Endothelial cell of umbilical vein (primary cell): ENCODE data around the gene LHX6. TPM values are rescaled to one million over a fixed set of nuclear protein-coding genes. Genes with fewer than 3 reads are reported as not detected.

Source experiments
- BruUV-seq: library from RNA; stranded (reverse); fragments of 400-500 nt; replicated peaks from 2 replicates; lab custom pipeline; 2021; lab: Mats Ljungman, UMichigan
- CTCF ChIA-PET: fragments of 300-600, 350-600 bp; sonication (Branson Sonifier 250); formaldehyde crosslinking; loops from one replicate; lab custom pipeline; 2021; ENCODE audit warnings: antibody characterized with exemption, inconsistent platforms; lab: Charles Lee
- POLR2A ChIA-PET: fragments of 300-600, 350-600 bp; sonication (Branson Sonifier 250); formaldehyde crosslinking; loops from one replicate; lab custom pipeline; 2021; ENCODE audit warnings: antibody characterized with exemption, inconsistent platforms; lab: Charles Lee
- DNase-seq: peaks from one replicate; pipeline ENCODE4 v3.0.0-alpha.2; 2011; ENCODE audit warnings: low read depth, low spot score
- FAIRE-seq: peaks from 2 replicates; lab custom pipeline; 2011; peaks lifted over from hg19 to GRCh38; lab: Jason Lieb, UNC
- H2AFZ ChIP-seq: 2 replicates; pipeline ENCODE4 v1.6.0; 2012; ENCODE audit warnings: low read depth, low read length, control low read depth, inconsistent platforms
- H3K27ac ChIP-seq: 2 replicates; pipeline ENCODE4 v1.5.1; 2011; ENCODE audit warnings: low read depth, mild to moderate bottlenecking, control low read depth, low read length, moderate library complexity; ENCODE audit not compliant: insufficient read depth
- H3K27me3 ChIP-seq, 2 experiments: 2 replicates each; pipeline versions ENCODE4 v1.6.0 to v1.6.1; 2011; ENCODE audit warnings: low read length in 2 of 2, mixed read lengths in 1 of 2; ENCODE audit not compliant: control insufficient read depth in 2 of 2, insufficient read depth in 2 of 2
- H3K36me3 ChIP-seq, 2 experiments: 2 replicates in 1 of 2; 3 replicates in 1 of 2; pipeline ENCODE4 v1.5.1; 2011; ENCODE audit warnings: low read length in 2 of 2, mild to moderate bottlenecking in 1 of 2, moderate library complexity in 1 of 2; ENCODE audit not compliant: control insufficient read depth in 2 of 2, insufficient read depth in 2 of 2; ENCODE audit errors: extremely low read depth in 1 of 2
- H3K4me1 ChIP-seq: 3 replicates; pipeline ENCODE4 v1.5.1; 2011; ENCODE audit warnings: mild to moderate bottlenecking, low read length; ENCODE audit not compliant: control insufficient read depth, insufficient read depth; ENCODE audit errors: extremely low read depth
- H3K4me2 ChIP-seq: 2 replicates; pipeline ENCODE4 v1.6.1; 2011; ENCODE audit warnings: low read length, control low read depth, mixed read lengths; ENCODE audit not compliant: insufficient read depth
- H3K4me3 ChIP-seq, 3 experiments: fragments of 200-600 bp in 1 of 3; sonication (generic), shearing (Covaris generic) in 1 of 3; replicated peaks in 1 of 3; 2 replicates each; pipeline ENCODE4 v1.5.1; 2011 to 2016; ENCODE audit warnings: control low read depth in 3 of 3, low read length in 3 of 3, mild to moderate bottlenecking in 2 of 3, inconsistent platforms in 1 of 3, low read depth in 1 of 3, moderate library complexity in 1 of 3; ENCODE audit not compliant: insufficient read depth in 1 of 3
- H3K79me2 ChIP-seq: 2 replicates; pipeline ENCODE4 v1.6.0; 2012; ENCODE audit warnings: low read length, inconsistent platforms; ENCODE audit not compliant: control insufficient read depth, insufficient read depth
- H3K9ac ChIP-seq: replicated peaks from 2 replicates; pipeline ENCODE3; 2011; ENCODE audit warnings: low read length, control low read depth; ENCODE audit not compliant: insufficient read depth; ENCODE audit errors: extremely low read depth
- H3K9me1 ChIP-seq: replicated peaks from 3 replicates; pipeline ENCODE4 v1.6.0; 2011; ENCODE audit warnings: mild to moderate bottlenecking, low read length; ENCODE audit not compliant: control insufficient read depth, insufficient read depth; ENCODE audit errors: extremely low read depth
- H3K9me3 ChIP-seq: replicated peaks from 2 replicates; pipeline ENCODE4 v1.5.1; 2012; ENCODE audit warnings: low read length, inconsistent platforms; ENCODE audit not compliant: control insufficient read depth, insufficient read depth
- H4K20me1 ChIP-seq: replicated peaks from 2 replicates; pipeline ENCODE3; 2011; ENCODE audit warnings: mild to moderate bottlenecking, low read length; ENCODE audit not compliant: control insufficient read depth, insufficient read depth; ENCODE audit errors: extremely low read depth
- EZH2 ChIP-seq: IDR thresholded peaks from 2 replicates; pipeline ENCODE4 v1.6.1; 2012; ENCODE audit warnings: borderline replicate concordance, low read depth, mild to moderate bottlenecking, moderate library complexity, low read length, inconsistent platforms; ENCODE audit not compliant: severe bottlenecking
- FOS ChIP-seq: IDR thresholded peaks from 2 replicates; pipeline ENCODE4 v1.6.1; 2011; ENCODE audit warnings: mild to moderate bottlenecking, low read length, moderate library complexity, borderline replicate concordance; ENCODE audit not compliant: insufficient read depth
- GATA2 ChIP-seq: IDR thresholded peaks from 2 replicates; pipeline ENCODE4 v1.7.0; 2011; ENCODE audit warnings: low read depth, mild to moderate bottlenecking, moderate library complexity, mixed read lengths, low read length; ENCODE audit not compliant: insufficient read length, insufficient read depth
- JUN ChIP-seq: IDR thresholded peaks from 2 replicates; pipeline ENCODE4 v1.6.1; 2011; ENCODE audit warnings: borderline replicate concordance, low read depth; ENCODE audit not compliant: insufficient read length, insufficient read depth
- MYC ChIP-seq: IDR thresholded peaks from one replicate; pipeline ENCODE4 v1.6.1; 2011; ENCODE audit warnings: mild to moderate bottlenecking, low read depth, low read length
- POLR2A ChIP-seq: IDR thresholded peaks from 2 replicates; pipeline ENCODE4 v1.6.1; 2012; ENCODE audit warnings: low read depth, mild to moderate bottlenecking, control low read depth, low read length
- POLR2AphosphoS5 ChIP-seq: IDR thresholded peaks from 2 replicates; pipeline ENCODE4 v1.6.1; 2012; ENCODE audit warnings: low read depth, mild to moderate bottlenecking, control low read depth, low read length, moderate library complexity; ENCODE audit not compliant: insufficient read depth
- dilution Hi-C: fragments of 300-500 bp; cut with MboI; formaldehyde crosslinking; loops from one replicate; pipeline ENCODE4 v1.15.0; 2019; ENCODE audit warnings: low sequenced_read_pairs; ENCODE audit not compliant: extremely low pct_ligation_motif_present
- intact Hi-C: fragments of 100-400 bp; cut with micrococcal nuclease; formaldehyde crosslinking; loops from one replicate; pipeline ENCODE4 v1.10.0; 2022
- polyA plus RNA-seq, 4 experiments: library from polyadenylated mRNA; depleted of rRNA in 3 of 4; stranded (reverse) in 3 of 4; unstranded in 1 of 4; fragments of >200 nt; gene quantifications; 2 replicates each; pipeline versions ENCODE4 v1.2.1 to v1.2.3, GENCODE V29; 2011 to 2012; ENCODE audit warnings: missing spikeins in 1 of 4
- total RNA-seq: library from RNA; stranded (reverse); gene quantifications from 2 replicates; pipeline ENCODE4 v1.2.3, GENCODE V29; 2021
- TF ChIP-seq, protein P1 (sequence below): IDR thresholded peaks from 2 replicates; pipeline ENCODE4 v1.6.1; 2011; ENCODE audit not compliant: insufficient read depth, insufficient read length
- TF ChIP-seq, protein P2 (sequence below), 2 donors: IDR thresholded peaks; 1 replicate in 1 of 2; 2 replicates in 1 of 2; pipeline ENCODE4 v1.5.1; 2011; ENCODE audit warnings: low read length in 2 of 2, mild to moderate bottlenecking in 2 of 2, moderate library complexity in 2 of 2, control low read depth in 1 of 2, inconsistent platforms in 1 of 2, low read depth in 1 of 2; ENCODE audit not compliant: insufficient read depth in 1 of 2; ENCODE audit errors: extremely low read depth in 1 of 2

Gene LHX6
- total and polyA plus RNA-seq, 2 donors (not counting 3 experiments of a cell fraction or from before 2014, with no cell fraction given) = 2.4 to 18.4 TPM

DNA sequence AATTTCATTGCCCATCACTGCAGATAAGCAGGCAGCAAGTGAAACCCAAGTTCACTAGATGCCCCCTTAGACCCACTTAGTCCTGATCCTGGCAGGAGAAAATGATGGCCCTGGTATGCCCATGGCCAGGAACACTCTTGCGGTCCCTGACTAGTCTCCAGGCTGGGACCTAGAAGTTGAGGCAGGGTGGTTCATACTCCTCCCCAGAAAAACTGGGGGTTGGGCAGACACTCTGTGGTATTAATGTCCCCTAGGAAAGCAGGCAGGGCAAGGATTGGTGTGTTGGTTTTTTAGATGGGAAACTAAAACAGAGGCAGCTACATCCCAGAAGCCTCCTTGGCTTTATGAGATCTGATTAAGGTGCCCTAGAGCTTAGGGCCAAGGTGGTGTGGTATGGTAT, 13.1 kb downstream of the LHX6 start:
- Histone ChIP-seq H3K4me2 (no peak overlapping the region), H4K20me1 (no peaks in the 10 kb centered on the region), H3K4me3 (no peak overlapping the region), H3K9ac (no peak overlapping the region), H3K27ac (no peak overlapping the region), H3K4me1 (peaks cover 9% of the 10 kb centered on the region), H3K9me3 (no peaks in the 10 kb centered on the region), H3K27me3 (peaks cover 19 to 36% of the 10 kb centered on the region in 2 experiments), H3K9me1 (no peaks in the 10 kb centered on the region), H3K79me2 (no peaks in the 10 kb centered on the region), H3K36me3 (no peaks in the 10 kb centered on the region), H2AFZ (no peak overlapping the region)
- FAIRE-seq (no peak), DNase-seq (no peak)
- intact Hi-C loops (no loop called here), dilution Hi-C loops (no loop called here)
- no TSS peak for BruUV-seq
- ChIA-PET POLR2A (no interaction called here), CTCF (interaction anchor here (0.8 to 1.0 kb wide), 3 partner anchors 15 to 135 kb away, joined by 3 read pairs; no protein-coding TSS in a partner anchor)
- TF ChIP-seq POLR2AphosphoS5 (no peak), FOS (no peak), JUN (no peak), EZH2 (no peak), GATA2 (no peak), POLR2A (no peak)
- TF ChIP-seq, protein P1, sequence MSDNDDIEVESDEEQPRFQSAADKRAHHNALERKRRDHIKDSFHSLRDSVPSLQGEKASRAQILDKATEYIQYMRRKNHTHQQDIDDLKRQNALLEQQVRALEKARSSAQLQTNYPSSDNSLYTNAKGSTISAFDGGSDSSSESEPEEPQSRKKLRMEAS = no peak

DNA sequence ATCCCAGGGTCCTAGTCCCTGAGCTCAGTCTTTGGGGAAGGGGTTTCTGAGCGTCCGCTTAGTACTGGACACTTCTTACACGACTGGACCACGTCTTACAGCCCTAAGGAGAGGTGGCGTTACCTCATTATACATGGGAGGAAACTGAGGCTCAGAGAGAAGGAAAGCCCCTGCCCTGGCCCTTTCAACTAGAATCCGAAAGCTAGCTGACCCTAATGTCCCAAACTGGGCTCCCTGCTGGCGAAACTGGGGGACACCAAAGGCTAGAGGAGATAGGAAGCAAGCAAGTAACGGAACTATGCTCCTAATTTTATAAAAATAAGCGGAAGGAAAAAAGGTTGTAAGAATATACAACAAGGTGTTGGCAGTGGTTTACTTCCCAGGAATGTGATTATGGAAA, 14.2 kb downstream of the LHX6 start:
- Histone ChIP-seq H3K9ac (no peak overlapping the region), H3K9me3 (no peaks in the 10 kb centered on the region), H4K20me1 (no peaks in the 10 kb centered on the region), H3K4me3 (no peak overlapping the region), H3K4me1 (peaks cover 8% of the 10 kb centered on the region), H3K27ac (no peak overlapping the region), H3K27me3 (peaks cover 10 to 38% of the 10 kb centered on the region in 2 experiments), H3K36me3 (no peaks in the 10 kb centered on the region), H3K9me1 (no peaks in the 10 kb centered on the region), H3K4me2 (no peak overlapping the region), H2AFZ (no peak overlapping the region), H3K79me2 (no peaks in the 10 kb centered on the region)
- dilution Hi-C loops (no loop called here), intact Hi-C loops (no loop called here)
- DNase-seq (no peak), FAIRE-seq (no peak)
- no peak for TF ChIP-seq GATA2
- no peak for TF ChIP-seq FOS
- no peak for TF ChIP-seq MYC
- TF ChIP-seq, protein P2, sequence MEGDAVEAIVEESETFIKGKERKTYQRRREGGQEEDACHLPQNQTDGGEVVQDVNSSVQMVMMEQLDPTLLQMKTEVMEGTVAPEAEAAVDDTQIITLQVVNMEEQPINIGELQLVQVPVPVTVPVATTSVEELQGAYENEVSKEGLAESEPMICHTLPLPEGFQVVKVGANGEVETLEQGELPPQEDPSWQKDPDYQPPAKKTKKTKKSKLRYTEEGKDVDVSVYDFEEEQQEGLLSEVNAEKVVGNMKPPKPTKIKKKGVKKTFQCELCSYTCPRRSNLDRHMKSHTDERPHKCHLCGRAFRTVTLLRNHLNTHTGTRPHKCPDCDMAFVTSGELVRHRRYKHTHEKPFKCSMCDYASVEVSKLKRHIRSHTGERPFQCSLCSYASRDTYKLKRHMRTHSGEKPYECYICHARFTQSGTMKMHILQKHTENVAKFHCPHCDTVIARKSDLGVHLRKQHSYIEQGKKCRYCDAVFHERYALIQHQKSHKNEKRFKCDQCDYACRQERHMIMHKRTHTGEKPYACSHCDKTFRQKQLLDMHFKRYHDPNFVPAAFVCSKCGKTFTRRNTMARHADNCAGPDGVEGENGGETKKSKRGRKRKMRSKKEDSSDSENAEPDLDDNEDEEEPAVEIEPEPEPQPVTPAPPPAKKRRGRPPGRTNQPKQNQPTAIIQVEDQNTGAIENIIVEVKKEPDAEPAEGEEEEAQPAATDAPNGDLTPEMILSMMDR (IDR thresholded peaks at IDR 0.05; ENCODE audit: extremely low read depth in 1 of 2, insufficient read depth in 1 of 2, low read depth in 1 of 2, low read length in 2 of 2) = no peak
- no peak for TF ChIP-seq EZH2
- no peak for TF ChIP-seq POLR2A
- TF ChIP-seq JUN = no peak
- TF ChIP-seq, protein P1 = no peak
- TF ChIP-seq POLR2AphosphoS5 = no peak
- ChIA-PET POLR2A (no interaction called here), CTCF (interaction anchor here (0.7 kb wide), 1 partner anchor 21 kb away, joined by 3 read pairs; no protein-coding TSS in a partner anchor)
- no TSS peak for BruUV-seq
